Stomach smooth muscle (tissue), 2 donors: Measurements from ENCODE around the gene CD53.

Source experiments
- H3K27ac ChIP-seq: one replicate; pipeline ENCODE4 v1.7.0; 2013; ENCODE audit warnings: mild to moderate bottlenecking, low read length, inconsistent platforms
- H3K27me3 ChIP-seq, 2 donors: one replicate each; pipeline ENCODE4 v1.7.0; 2013; ENCODE audit warnings: low read length in 2 of 2; ENCODE audit not compliant: insufficient read depth in 2 of 2, control insufficient read depth in 1 of 2
- H3K36me3 ChIP-seq, 2 donors: one replicate each; pipeline ENCODE4 v1.7.0; 2013; ENCODE audit warnings: low read length in 2 of 2; ENCODE audit not compliant: control insufficient read depth in 2 of 2, insufficient read depth in 2 of 2
- H3K4me1 ChIP-seq: one replicate; pipeline ENCODE4 v1.7.0; 2013; ENCODE audit warnings: low read length; ENCODE audit not compliant: control insufficient read depth, insufficient read depth
- H3K4me3 ChIP-seq, 2 donors: one replicate each; pipeline ENCODE4 v1.7.0; 2013; ENCODE audit warnings: low read length in 2 of 2
- H3K9ac ChIP-seq, 2 donors: one replicate each; pipeline ENCODE4 v1.7.0; 2013; ENCODE audit warnings: low read length in 2 of 2, mild to moderate bottlenecking in 1 of 2
- H3K9me3 ChIP-seq, 2 donors: one replicate each; pipeline ENCODE4 v1.7.0; 2013; ENCODE audit warnings: low read length in 2 of 2; ENCODE audit not compliant: control insufficient read depth in 2 of 2
- donor health status: healthy.
- donor health status: Pancreatic carcinoma.

CD53 gene

GRCh38 chr1:110876748-110877341, 3.9 kb downstream of the CD53 start:
- Histone ChIP-seq H3K4me3 (no peak overlapping the region), H3K36me3 (no peaks in the 10 kb centered on the region), H3K27ac (no peak overlapping the region), H3K27me3 (no peaks in the 10 kb centered on the region), H3K9ac (no peak overlapping the region), H3K9me3 (peaks cover 0 to 5% of the 10 kb centered on the region in 2 donors), H3K4me1 (no peaks in the 10 kb centered on the region)

- Histone ChIP-seq H3K9me3 (peaks cover 0 to 5% of the 10 kb centered on the region in 2 donors), H3K27me3 (no peaks in the 10 kb centered on the region), H3K27ac (no peak overlapping the region), H3K4me3 (no peak overlapping the region), H3K4me1 (no peaks in the 10 kb centered on the region), H3K36me3 (no peaks in the 10 kb centered on the region), H3K9ac (no peak overlapping the region)
Observed at GRCh38 chr1:110877364-110877763, 4.4 kb downstream of the CD53 start.

GRCh38 chr1:110877776-110878175, 4.8 kb downstream of the CD53 start:
- Histone ChIP-seq H3K27ac (no peak overlapping the region), H3K9ac (no peak overlapping the region), H3K27me3 (no peaks in the 10 kb centered on the region), H3K4me3 (no peak overlapping the region), H3K9me3 (peaks cover 0 to 5% of the 10 kb centered on the region in 2 donors), H3K4me1 (no peaks in the 10 kb centered on the region), H3K36me3 (no peaks in the 10 kb centered on the region)

- H3K27ac ChIP-seq: no peak overlapping the region
- H3K36me3 ChIP-seq: no peaks in the 10 kb centered on the region
- H3K9me3 ChIP-seq: peaks cover 0 to 5% of the 10 kb centered on the region in 2 donors
- no peaks in the 10 kb centered on the region for H3K27me3 ChIP-seq
- no peak overlapping the region for H3K9ac ChIP-seq
- no peak overlapping the region for H3K4me3 ChIP-seq
- no peaks in the 10 kb centered on the region for H3K4me1 ChIP-seq
Observed at GRCh38 chr1:110878591-110878990, 5.6 kb downstream of the CD53 start.

GRCh38 chr1:110878993-110879392, 6.0 kb downstream of the CD53 start:
- H3K36me3 ChIP-seq: no peaks in the 10 kb centered on the region
- no peak overlapping the region for H3K9ac ChIP-seq
- H3K27ac ChIP-seq: no peak overlapping the region

GRCh38 chr1:110879758-110880606, 7.0 kb downstream of the CD53 start:
- Histone ChIP-seq H3K4me3 (no peak overlapping the region), H3K27ac (no peak overlapping the region), H3K4me1 (no peaks in the 10 kb centered on the region), H3K9me3 (peaks cover 0 to 5% of the 10 kb centered on the region in 2 donors), H3K36me3 (no peaks in the 10 kb centered on the region), H3K27me3 (no peaks in the 10 kb centered on the region), H3K9ac (no peak overlapping the region)

More at GRCh38 chr1:110878993-110879392, 6.0 kb downstream of the CD53 start:
- Histone ChIP-seq H3K27me3 (no peaks in the 10 kb centered on the region), H3K9me3 (peaks cover 0 to 5% of the 10 kb centered on the region in 2 donors), H3K4me3 (no peak overlapping the region), H3K4me1 (no peaks in the 10 kb centered on the region)

GRCh38 chr1:110880708-110881374, 7.9 kb downstream of the CD53 start:
- Histone ChIP-seq H3K9ac (no peak overlapping the region), H3K4me1 (no peaks in the 10 kb centered on the region), H3K4me3 (no peak overlapping the region), H3K27me3 (no peaks in the 10 kb centered on the region), H3K9me3 (peaks cover 0 to 5% of the 10 kb centered on the region in 2 donors), H3K36me3 (no peaks in the 10 kb centered on the region), H3K27ac (no peak overlapping the region)

GRCh38 chr1:110888049-110888448, 15.1 kb downstream of the CD53 start:
- no peaks in the 10 kb centered on the region for H3K27me3 ChIP-seq
- H3K27ac ChIP-seq: no peak overlapping the region
- no peaks in the 10 kb centered on the region for H3K4me1 ChIP-seq
- H3K4me3 ChIP-seq: no peak overlapping the region
- H3K9me3 ChIP-seq: peaks cover 0 to 2% of the 10 kb centered on the region in 2 donors
- no peak overlapping the region for H3K9ac ChIP-seq
- H3K36me3 ChIP-seq: no peaks in the 10 kb centered on the region

GRCh38 chr1:110888641-110889040, 15.7 kb downstream of the CD53 start:
- peaks cover 0 to 2% of the 10 kb centered on the region in 2 donors for H3K9me3 ChIP-seq
- no peak overlapping the region for H3K4me3 ChIP-seq
- no peaks in the 10 kb centered on the region for H3K36me3 ChIP-seq
- H3K27me3 ChIP-seq: no peaks in the 10 kb centered on the region
- no peak overlapping the region for H3K9ac ChIP-seq
- no peaks in the 10 kb centered on the region for H3K4me1 ChIP-seq
- no peak overlapping the region for H3K27ac ChIP-seq

GRCh38 chr1:110890474-110891196, 17.7 kb downstream of the CD53 start:
- no peaks in the 10 kb centered on the region for H3K27me3 ChIP-seq
- no peaks in the 10 kb centered on the region for H3K36me3 ChIP-seq
- no peak overlapping the region for H3K27ac ChIP-seq
- no peak overlapping the region for H3K9ac ChIP-seq
- no peak overlapping the region for H3K4me3 ChIP-seq
- peaks cover 0 to 2% of the 10 kb centered on the region in 2 donors for H3K9me3 ChIP-seq
- no peaks in the 10 kb centered on the region for H3K4me1 ChIP-seq
